ENCODE measurements around the gene PIK3CG.
A peak's percentile ranks its signal among the peaks of the same experiment; 100 is the strongest.
"Not testable (repeated sequence)": the region's sequence is repeated elsewhere in the genome, so short reads cannot be mapped to it uniquely, and the experiment has no call there.

Gene PIK3CG

DNA sequence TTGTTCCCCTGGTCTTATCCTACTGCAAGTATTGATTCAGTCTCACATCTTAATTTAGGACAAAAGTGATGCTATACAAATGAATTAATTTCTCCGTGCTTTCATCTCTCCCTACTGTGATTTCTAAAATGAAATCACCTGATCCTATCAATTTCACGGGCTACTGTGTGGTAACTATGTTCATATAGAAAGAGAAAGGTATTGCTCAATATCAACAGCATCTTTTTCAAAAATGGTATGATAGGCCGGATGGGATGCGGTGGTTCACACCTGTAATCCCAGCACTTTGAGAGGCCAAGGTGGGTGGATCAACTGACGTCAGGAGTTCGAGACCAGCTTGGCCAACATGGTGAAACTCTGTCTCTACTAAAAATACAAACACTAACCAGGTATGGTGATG lies 71.2 kb downstream of the PIK3CG start:
- DNase-seq: no peak
- Histone ChIP-seq H3K36me3 (ENCODE audit: control insufficient read depth, insufficient read depth, low read length) (no peaks in the 10 kb centered on the region), H3K4me3 (ENCODE audit: insufficient read depth, low read depth, low read length, poor library complexity, severe bottlenecking) (no peak overlapping the region), H3K4me1 (ENCODE audit: control insufficient read depth, insufficient read depth, low read length, poor library complexity, severe bottlenecking) (no peaks in the 10 kb centered on the region), H3K27ac (ENCODE audit: insufficient read depth, low read length, poor library complexity, severe bottlenecking) (no peak overlapping the region), H3K27me3 (replicated peaks; ENCODE audit: control insufficient read depth, insufficient read depth, low read length, poor library complexity, severe bottlenecking) (no peaks in the 10 kb centered on the region), H3K9me3 (ENCODE audit: control insufficient read depth, low read length) (no peaks in the 10 kb centered on the region)

DNA sequence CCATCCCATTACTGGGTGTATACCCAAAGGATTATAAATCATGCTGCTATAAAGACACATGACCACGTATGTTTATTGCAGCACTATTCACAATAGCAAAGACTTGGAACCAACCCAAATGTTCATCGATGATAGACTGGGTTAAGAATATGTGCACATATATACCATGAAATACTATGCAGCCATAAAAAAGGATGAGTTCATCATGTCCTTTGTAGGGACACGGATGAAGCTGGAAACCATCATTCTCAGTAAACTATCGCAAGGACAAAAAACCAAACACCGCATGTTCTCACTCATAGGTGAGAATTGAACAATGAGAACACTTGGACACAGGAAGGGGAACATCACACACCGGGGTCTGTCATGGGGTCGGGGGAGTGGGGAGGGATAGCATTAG lies 73.0 kb downstream of the PIK3CG start:
- H3K4me1 ChIP-seq (ENCODE audit: control insufficient read depth, insufficient read depth, low read length, poor library complexity, severe bottlenecking); H3K9me3 ChIP-seq (ENCODE audit: control insufficient read depth, low read length); H3K4me3 ChIP-seq (ENCODE audit: insufficient read depth, low read depth, low read length, poor library complexity, severe bottlenecking); DNase-seq; H3K27me3 ChIP-seq (replicated peaks; ENCODE audit: control insufficient read depth, insufficient read depth, low read length, poor library complexity, severe bottlenecking); H3K27ac ChIP-seq (ENCODE audit: insufficient read depth, low read length, poor library complexity, severe bottlenecking); H3K36me3 ChIP-seq (ENCODE audit: control insufficient read depth, insufficient read depth, low read length): not testable (repeated sequence)

DNA sequence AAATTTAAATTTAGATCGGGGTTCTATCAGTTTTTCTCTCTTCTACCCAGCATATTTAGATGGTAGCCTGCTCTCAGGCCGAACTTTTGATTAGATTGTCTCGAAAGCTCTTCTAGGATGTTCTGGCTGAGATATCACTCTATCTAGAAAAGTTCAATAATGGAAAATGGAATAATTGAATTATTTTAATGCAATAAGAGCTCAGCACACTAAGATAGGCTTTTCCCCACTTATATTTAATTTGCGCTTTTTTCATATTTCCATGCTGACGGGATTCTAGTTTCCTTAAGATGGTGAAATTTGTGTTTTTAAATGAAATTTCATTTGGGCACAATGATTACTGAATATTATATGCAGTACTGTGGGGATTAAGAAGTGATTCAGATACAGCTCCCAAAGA lies 73.7 kb downstream of the PIK3CG start:
- no peaks in the 10 kb centered on the region for H3K9me3 ChIP-seq (ENCODE audit: control insufficient read depth, low read length)
- no peak overlapping the region for H3K4me3 ChIP-seq (ENCODE audit: insufficient read depth, low read depth, low read length, poor library complexity, severe bottlenecking)
- DNase-seq: no peak
- H3K27me3 ChIP-seq (replicated peaks; ENCODE audit: control insufficient read depth, insufficient read depth, low read length, poor library complexity, severe bottlenecking): no peaks in the 10 kb centered on the region
- no peak overlapping the region for H3K27ac ChIP-seq (ENCODE audit: insufficient read depth, low read length, poor library complexity, severe bottlenecking)
- H3K36me3 ChIP-seq (ENCODE audit: control insufficient read depth, insufficient read depth, low read length): no peaks in the 10 kb centered on the region
- H3K4me1 ChIP-seq (ENCODE audit: control insufficient read depth, insufficient read depth, low read length, poor library complexity, severe bottlenecking): no peaks in the 10 kb centered on the region

- H3K4me1 ChIP-seq (ENCODE audit: control insufficient read depth, insufficient read depth, low read length, poor library complexity, severe bottlenecking): no peaks in the 10 kb centered on the region
- no peaks in the 10 kb centered on the region for H3K36me3 ChIP-seq (ENCODE audit: control insufficient read depth, insufficient read depth, low read length)
- H3K27me3 ChIP-seq (replicated peaks; ENCODE audit: control insufficient read depth, insufficient read depth, low read length, poor library complexity, severe bottlenecking): no peaks in the 10 kb centered on the region
- H3K4me3 ChIP-seq (ENCODE audit: insufficient read depth, low read depth, low read length, poor library complexity, severe bottlenecking): no peak overlapping the region
- DNase-seq: no peak
- no peak overlapping the region for H3K27ac ChIP-seq (ENCODE audit: insufficient read depth, low read length, poor library complexity, severe bottlenecking)
- no peaks in the 10 kb centered on the region for H3K9me3 ChIP-seq (ENCODE audit: control insufficient read depth, low read length)
Observed at GRCh38 chr7:106944035-106944665, 79.1 kb downstream of the PIK3CG start.

DNA sequence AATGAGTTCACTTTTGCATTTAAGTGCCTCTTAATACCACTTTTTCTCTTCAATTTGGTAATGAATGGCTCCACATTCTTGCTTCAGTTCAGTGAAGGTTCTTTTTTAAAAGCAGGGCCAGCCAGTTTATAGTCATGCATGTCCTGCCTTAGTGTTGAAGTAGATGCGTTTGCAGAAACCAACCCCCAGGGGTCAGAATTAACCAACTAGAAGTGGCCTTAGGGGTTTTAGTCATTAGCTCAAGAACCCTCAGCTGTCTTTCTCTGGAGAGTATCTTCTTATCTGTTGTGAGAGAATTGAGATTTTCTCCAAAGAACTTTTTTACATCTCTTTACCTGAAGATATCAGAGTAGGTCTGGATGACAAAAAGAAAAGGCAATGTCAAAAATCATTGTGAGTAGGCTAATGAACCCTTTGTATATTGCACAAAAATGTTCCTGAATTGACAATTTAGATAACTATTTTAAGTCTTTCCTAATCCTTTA lies 82.2 kb downstream of the PIK3CG start:
- Histone ChIP-seq H3K4me1 (ENCODE audit: control insufficient read depth, insufficient read depth, low read length, poor library complexity, severe bottlenecking) (no peaks in the 10 kb centered on the region), H3K27me3 (replicated peaks; ENCODE audit: control insufficient read depth, insufficient read depth, low read length, poor library complexity, severe bottlenecking) (no peaks in the 10 kb centered on the region), H3K4me3 (ENCODE audit: insufficient read depth, low read depth, low read length, poor library complexity, severe bottlenecking) (no peak overlapping the region), H3K27ac (ENCODE audit: insufficient read depth, low read length, poor library complexity, severe bottlenecking) (no peak overlapping the region), H3K9me3 (ENCODE audit: control insufficient read depth, low read length) (no peaks in the 10 kb centered on the region), H3K36me3 (ENCODE audit: control insufficient read depth, insufficient read depth, low read length) (no peaks in the 10 kb centered on the region)
- DNase-seq: peak in 1 of 3 donors; percentile 3

DNA sequence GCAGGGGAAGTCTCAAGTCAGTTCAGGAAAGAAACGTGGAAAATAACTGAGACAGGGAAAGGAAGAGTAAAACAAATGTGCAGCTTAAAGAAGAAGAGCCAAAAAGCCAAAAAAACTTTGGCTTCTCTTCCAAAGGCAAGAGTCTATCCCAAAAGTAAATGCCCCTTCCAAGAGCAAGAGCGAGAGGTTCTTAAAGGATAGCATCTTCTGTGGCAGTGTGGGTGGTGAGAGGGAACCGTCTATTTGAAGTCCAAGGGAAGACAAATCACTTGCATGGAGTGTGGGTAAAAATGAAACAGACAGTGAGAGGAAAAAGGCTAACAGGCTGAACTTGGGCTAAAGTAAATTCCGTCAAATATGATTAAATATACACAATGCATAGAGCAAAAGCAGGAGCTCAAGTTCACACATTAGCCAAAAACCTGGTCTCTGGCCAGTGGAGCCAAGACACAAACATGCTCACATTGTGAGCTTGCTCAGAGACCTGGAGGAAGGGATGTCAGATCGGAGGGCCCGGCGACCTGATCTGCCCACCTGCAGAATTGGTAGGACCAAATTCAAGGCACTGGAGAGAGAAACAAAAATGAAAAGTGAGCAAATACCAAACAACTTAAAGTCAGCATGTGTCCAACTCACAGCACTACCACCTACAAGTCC lies 87.0 kb downstream of the PIK3CG start:
- no peaks in the 10 kb centered on the region for H3K9me3 ChIP-seq (ENCODE audit: control insufficient read depth, low read length)
- no peaks in the 10 kb centered on the region for H3K27me3 ChIP-seq (replicated peaks; ENCODE audit: control insufficient read depth, insufficient read depth, low read length, poor library complexity, severe bottlenecking)
- no peak overlapping the region for H3K27ac ChIP-seq (ENCODE audit: insufficient read depth, low read length, poor library complexity, severe bottlenecking)
- H3K4me3 ChIP-seq (ENCODE audit: insufficient read depth, low read depth, low read length, poor library complexity, severe bottlenecking): no peak overlapping the region
- H3K4me1 ChIP-seq (ENCODE audit: control insufficient read depth, insufficient read depth, low read length, poor library complexity, severe bottlenecking): no peaks in the 10 kb centered on the region
- H3K36me3 ChIP-seq (ENCODE audit: control insufficient read depth, insufficient read depth, low read length): no peaks in the 10 kb centered on the region
- no peak for DNase-seq

DNA sequence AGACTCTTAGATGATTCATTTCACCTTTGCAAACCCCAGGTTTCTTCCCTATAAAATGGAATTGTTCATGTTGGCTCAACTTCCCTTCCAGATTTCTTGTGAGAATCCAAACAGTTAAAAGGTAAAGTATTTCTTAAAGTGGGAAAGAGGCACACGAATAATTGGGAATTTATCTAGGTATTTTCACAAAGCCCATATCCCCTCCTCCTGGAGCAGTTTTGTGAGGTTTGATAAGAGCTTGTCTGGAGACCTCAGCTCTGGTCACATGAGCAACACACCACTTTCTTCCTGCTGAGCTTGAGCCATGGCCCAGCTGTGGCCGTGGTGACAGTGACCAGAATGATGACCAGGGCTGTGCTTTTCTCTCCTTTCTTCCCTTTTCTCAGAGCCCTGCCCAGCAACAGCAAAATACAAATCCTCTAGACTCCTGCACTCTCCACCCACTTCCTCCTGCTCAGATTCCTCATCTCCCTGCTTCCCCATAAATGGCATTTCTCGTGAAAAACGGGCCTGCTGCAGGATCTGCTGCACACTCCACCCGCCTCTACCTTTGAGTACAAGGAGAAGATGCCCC lies 87.7 kb downstream of the PIK3CG start:
- H3K4me3 ChIP-seq (ENCODE audit: insufficient read depth, low read depth, low read length, poor library complexity, severe bottlenecking): no peak overlapping the region
- H3K27me3 ChIP-seq (replicated peaks; ENCODE audit: control insufficient read depth, insufficient read depth, low read length, poor library complexity, severe bottlenecking): no peaks in the 10 kb centered on the region
- H3K27ac ChIP-seq (ENCODE audit: insufficient read depth, low read length, poor library complexity, severe bottlenecking): no peak overlapping the region
- no peak for DNase-seq
- H3K9me3 ChIP-seq (ENCODE audit: control insufficient read depth, low read length): no peaks in the 10 kb centered on the region
- H3K36me3 ChIP-seq (ENCODE audit: control insufficient read depth, insufficient read depth, low read length): no peaks in the 10 kb centered on the region
- H3K4me1 ChIP-seq (ENCODE audit: control insufficient read depth, insufficient read depth, low read length, poor library complexity, severe bottlenecking): no peaks in the 10 kb centered on the region

GRCh38 chr7:106954840-106955239 lies 89.8 kb downstream of the PIK3CG start:
- no peak for DNase-seq
- H3K27me3 ChIP-seq (replicated peaks; ENCODE audit: control insufficient read depth, insufficient read depth, low read length, poor library complexity, severe bottlenecking): no peaks in the 10 kb centered on the region
- H3K36me3 ChIP-seq (ENCODE audit: control insufficient read depth, insufficient read depth, low read length): no peaks in the 10 kb centered on the region
- H3K9me3 ChIP-seq (ENCODE audit: control insufficient read depth, low read length): no peaks in the 10 kb centered on the region
- H3K4me1 ChIP-seq (ENCODE audit: control insufficient read depth, insufficient read depth, low read length, poor library complexity, severe bottlenecking): no peaks in the 10 kb centered on the region
- no peak overlapping the region for H3K27ac ChIP-seq (ENCODE audit: insufficient read depth, low read length, poor library complexity, severe bottlenecking)
- no peak overlapping the region for H3K4me3 ChIP-seq (ENCODE audit: insufficient read depth, low read depth, low read length, poor library complexity, severe bottlenecking)

DNA sequence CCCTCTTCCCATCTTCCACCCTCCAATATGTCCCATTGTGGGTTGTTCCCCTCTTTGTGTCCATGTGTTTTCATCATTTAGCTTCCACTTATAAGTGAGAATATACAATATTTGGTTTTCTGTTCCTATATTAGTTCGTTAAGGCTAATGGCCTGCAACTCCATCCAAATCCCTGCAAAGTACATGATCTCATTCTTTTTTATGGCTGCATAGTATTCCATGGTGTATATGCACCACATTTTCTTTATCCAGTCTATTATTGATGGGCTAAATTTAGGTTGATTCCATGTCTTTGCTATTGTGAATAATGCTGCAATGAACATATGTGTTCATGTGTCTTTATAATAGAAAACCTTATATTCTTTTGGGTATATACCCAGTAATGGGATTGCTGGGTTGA lies 90.8 kb downstream of the PIK3CG start:
- not testable (repeated sequence) for H3K9me3 ChIP-seq (ENCODE audit: control insufficient read depth, low read length); H3K4me1 ChIP-seq (ENCODE audit: control insufficient read depth, insufficient read depth, low read length, poor library complexity, severe bottlenecking); H3K4me3 ChIP-seq (ENCODE audit: insufficient read depth, low read depth, low read length, poor library complexity, severe bottlenecking); DNase-seq; H3K36me3 ChIP-seq (ENCODE audit: control insufficient read depth, insufficient read depth, low read length); H3K27me3 ChIP-seq (replicated peaks; ENCODE audit: control insufficient read depth, insufficient read depth, low read length, poor library complexity, severe bottlenecking); H3K27ac ChIP-seq (ENCODE audit: insufficient read depth, low read length, poor library complexity, severe bottlenecking)

All from effector memory CD4-positive, alpha-beta T cell (primary cell).